ENCODE measurements around the gene ZDHHC8.

Gene ZDHHC8

DNA sequence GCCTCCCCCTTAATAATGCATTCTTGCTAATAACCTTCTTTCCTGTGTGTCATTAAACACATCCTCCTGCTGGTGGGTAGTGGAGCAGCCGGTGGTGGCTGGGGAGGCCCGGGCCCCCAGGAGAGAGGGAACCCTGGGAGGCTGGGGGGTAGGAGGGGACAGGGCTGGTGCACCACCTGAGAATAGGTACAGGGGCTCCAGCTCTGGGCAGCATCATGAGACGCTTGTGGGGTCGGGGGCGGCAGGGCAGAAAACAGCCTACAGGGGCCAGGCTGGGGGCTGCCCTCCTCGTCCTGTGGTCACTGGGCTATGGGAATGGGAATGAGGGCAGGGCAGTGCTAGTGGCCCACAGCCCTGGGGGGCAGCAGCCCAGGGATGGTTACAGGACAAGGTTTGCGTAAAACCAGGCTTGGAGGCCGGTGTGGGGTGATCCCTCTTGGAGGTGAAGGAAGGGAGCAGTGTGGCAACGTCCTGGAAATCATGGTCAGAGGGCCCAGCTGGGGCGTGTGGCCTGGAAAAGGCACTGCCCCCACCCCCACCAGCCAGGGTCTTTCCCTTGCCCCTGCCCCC, 37.7 kb downstream of the ZDHHC8 start:
- H3K9ac ChIP-seq (ENCODE audit: low read length): no peak overlapping the region
- H3K9me3 ChIP-seq (ENCODE audit: low read length): no peaks in the 10 kb centered on the region
- no peak for TF ChIP-seq EZH2 (IDR thresholded peaks at IDR 0.05; ENCODE audit: borderline replicate concordance, low read length)
- TF ChIP-seq, protein P1, sequence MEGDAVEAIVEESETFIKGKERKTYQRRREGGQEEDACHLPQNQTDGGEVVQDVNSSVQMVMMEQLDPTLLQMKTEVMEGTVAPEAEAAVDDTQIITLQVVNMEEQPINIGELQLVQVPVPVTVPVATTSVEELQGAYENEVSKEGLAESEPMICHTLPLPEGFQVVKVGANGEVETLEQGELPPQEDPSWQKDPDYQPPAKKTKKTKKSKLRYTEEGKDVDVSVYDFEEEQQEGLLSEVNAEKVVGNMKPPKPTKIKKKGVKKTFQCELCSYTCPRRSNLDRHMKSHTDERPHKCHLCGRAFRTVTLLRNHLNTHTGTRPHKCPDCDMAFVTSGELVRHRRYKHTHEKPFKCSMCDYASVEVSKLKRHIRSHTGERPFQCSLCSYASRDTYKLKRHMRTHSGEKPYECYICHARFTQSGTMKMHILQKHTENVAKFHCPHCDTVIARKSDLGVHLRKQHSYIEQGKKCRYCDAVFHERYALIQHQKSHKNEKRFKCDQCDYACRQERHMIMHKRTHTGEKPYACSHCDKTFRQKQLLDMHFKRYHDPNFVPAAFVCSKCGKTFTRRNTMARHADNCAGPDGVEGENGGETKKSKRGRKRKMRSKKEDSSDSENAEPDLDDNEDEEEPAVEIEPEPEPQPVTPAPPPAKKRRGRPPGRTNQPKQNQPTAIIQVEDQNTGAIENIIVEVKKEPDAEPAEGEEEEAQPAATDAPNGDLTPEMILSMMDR (IDR thresholded peaks at IDR 0.05; ENCODE audit: low read length): no peak
- H3K27ac ChIP-seq (ENCODE audit: low read depth, low read length, poor library complexity, severe bottlenecking): no peak overlapping the region
- H3K4me3 ChIP-seq (ENCODE audit: low read depth, low read length, poor library complexity, severe bottlenecking): no peak overlapping the region
- H3K4me1 ChIP-seq (ENCODE audit: insufficient read depth, low read length, severe bottlenecking): no peaks in the 10 kb centered on the region
- H4K20me1 ChIP-seq (ENCODE audit: insufficient read depth, low read length): no peaks in the 10 kb centered on the region
- H3K36me3 ChIP-seq (ENCODE audit: insufficient read depth, low read length): no peaks in the 10 kb centered on the region
- H3K27me3 ChIP-seq (ENCODE audit: insufficient read depth, low read length): 0 out of 2 replicates have a peak, but pooled peaks cover 7% of the 10 kb centered on the region
- no peak overlapping the region for H2AFZ ChIP-seq (ENCODE audit: low read length)
- H3F3A ChIP-seq (ENCODE audit: insufficient read depth, low read length): no peaks in the 10 kb centered on the region
- H3K9me2 ChIP-seq (ENCODE audit: low read depth, low read length): no peaks in the 10 kb centered on the region
- no peak overlapping the region for H3K4me2 ChIP-seq (ENCODE audit: low read length)
- H3K79me2 ChIP-seq (ENCODE audit: insufficient read depth, low read length): no peaks in the 10 kb centered on the region

DNA sequence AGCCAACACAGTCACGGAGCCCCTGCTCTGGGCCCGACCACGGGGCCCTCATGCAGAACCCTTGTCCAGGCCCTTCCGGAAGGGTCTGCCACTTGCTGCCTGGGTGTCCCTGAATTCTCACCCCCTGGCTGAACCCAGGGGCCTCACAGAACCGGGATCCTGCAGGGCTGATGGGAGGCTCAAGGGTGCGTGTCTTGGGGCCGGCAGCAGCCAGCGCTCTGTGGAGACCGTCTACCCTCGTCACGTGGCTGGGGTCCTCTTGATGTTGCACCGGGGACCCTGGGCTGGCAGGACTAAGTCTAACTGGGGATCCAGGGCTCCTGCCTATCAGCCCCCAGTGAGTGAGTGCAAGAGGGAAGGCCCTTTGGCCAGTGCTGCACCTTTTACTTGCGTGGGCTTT, 38.6 kb downstream of the ZDHHC8 start:
- Histone ChIP-seq H3F3A (ENCODE audit: insufficient read depth, low read length) (no peaks in the 10 kb centered on the region), H3K9me2 (ENCODE audit: low read depth, low read length) (no peaks in the 10 kb centered on the region), H3K79me2 (ENCODE audit: insufficient read depth, low read length) (no peaks in the 10 kb centered on the region), H3K27me3 (ENCODE audit: insufficient read depth, low read length) (0 out of 2 replicates have a peak, but pooled peaks cover 7% of the 10 kb centered on the region), H3K36me3 (ENCODE audit: insufficient read depth, low read length) (no peaks in the 10 kb centered on the region), H3K27ac (ENCODE audit: low read depth, low read length, poor library complexity, severe bottlenecking) (no peak overlapping the region), H4K20me1 (ENCODE audit: insufficient read depth, low read length) (no peaks in the 10 kb centered on the region), H3K4me1 (ENCODE audit: insufficient read depth, low read length, severe bottlenecking) (no peaks in the 10 kb centered on the region), H3K9ac (ENCODE audit: low read length) (no peak overlapping the region), H3K9me3 (ENCODE audit: low read length) (no peaks in the 10 kb centered on the region), H3K4me2 (ENCODE audit: low read length) (no peak overlapping the region), H2AFZ (ENCODE audit: low read length) (no peak overlapping the region), H3K4me3 (ENCODE audit: low read depth, low read length, poor library complexity, severe bottlenecking) (no peak overlapping the region)
- no peak for TF ChIP-seq EZH2 (IDR thresholded peaks at IDR 0.05; ENCODE audit: borderline replicate concordance, low read length)
- TF ChIP-seq, protein P1 (IDR thresholded peaks at IDR 0.05; ENCODE audit: low read length): no peak

DNA sequence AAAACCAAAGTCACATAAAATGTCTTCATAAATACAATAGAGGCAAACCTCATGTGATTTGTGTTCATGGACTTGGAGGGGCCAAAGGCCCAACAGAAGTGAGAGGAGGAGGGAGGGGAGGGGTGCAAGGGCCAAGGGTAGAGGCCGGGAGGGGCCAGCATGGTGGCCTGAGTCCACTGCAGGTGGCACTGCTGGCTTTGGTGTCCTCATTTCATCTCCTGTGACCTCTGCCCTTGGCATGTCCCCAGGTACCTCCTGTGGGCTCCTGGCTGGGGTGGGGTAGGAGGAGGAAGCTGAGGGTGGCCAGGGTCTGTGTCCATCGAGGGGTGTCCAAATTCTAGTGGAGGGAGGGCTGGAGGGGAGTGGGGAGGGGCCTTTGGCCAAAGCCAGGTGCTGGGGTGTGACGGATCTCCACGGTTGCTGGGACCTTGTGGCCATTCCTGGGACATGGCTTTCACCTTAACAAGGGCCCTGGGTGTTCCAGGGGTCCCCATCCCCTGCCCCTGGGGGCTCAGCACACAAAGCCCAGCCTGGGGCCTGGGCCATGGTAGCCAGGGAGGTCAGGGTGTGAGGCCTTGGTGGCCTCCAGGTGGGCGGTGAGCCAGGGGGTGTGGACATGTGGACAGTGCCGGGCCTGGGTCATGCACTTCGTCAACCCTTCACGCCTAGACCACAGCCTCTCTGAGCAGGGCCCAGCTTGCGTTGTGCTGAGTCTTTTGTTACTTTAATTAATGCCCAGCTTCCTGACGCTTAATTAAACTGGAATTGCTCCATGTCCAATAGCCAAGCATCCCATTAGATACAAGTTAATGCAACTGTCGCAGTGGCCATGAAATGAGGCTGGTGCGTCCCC, 39.9 kb downstream of the ZDHHC8 start:
- no peak overlapping the region for H3K4me2 ChIP-seq (ENCODE audit: low read length)
- H3K79me2 ChIP-seq (ENCODE audit: insufficient read depth, low read length): no peaks in the 10 kb centered on the region
- TF ChIP-seq EZH2 (IDR thresholded peaks at IDR 0.05; ENCODE audit: borderline replicate concordance, low read length): no peak
- TF ChIP-seq, protein P1 (IDR thresholded peaks at IDR 0.05; ENCODE audit: low read length): no peak
- H3K4me1 ChIP-seq (ENCODE audit: insufficient read depth, low read length, severe bottlenecking): no peaks in the 10 kb centered on the region
- no peak overlapping the region for H3K27ac ChIP-seq (ENCODE audit: low read depth, low read length, poor library complexity, severe bottlenecking)
- H3K9me2 ChIP-seq (ENCODE audit: low read depth, low read length): no peaks in the 10 kb centered on the region
- H4K20me1 ChIP-seq (ENCODE audit: insufficient read depth, low read length): no peaks in the 10 kb centered on the region
- H2AFZ ChIP-seq (ENCODE audit: low read length): no peak overlapping the region
- H3K4me3 ChIP-seq (ENCODE audit: low read depth, low read length, poor library complexity, severe bottlenecking): no peak overlapping the region
- H3K9ac ChIP-seq (ENCODE audit: low read length): no peak overlapping the region
- H3K36me3 ChIP-seq (ENCODE audit: insufficient read depth, low read length): no peaks in the 10 kb centered on the region
- H3K9me3 ChIP-seq (ENCODE audit: low read length): no peaks in the 10 kb centered on the region
- H3K27me3 ChIP-seq (ENCODE audit: insufficient read depth, low read length): 0 out of 2 replicates have a peak, but pooled peaks cover 7% of the 10 kb centered on the region
- H3F3A ChIP-seq (ENCODE audit: insufficient read depth, low read length): no peaks in the 10 kb centered on the region
